Right atrium auricular region (tissue), 2 donors: ENCODE measurements around the gene TAPBPL. TPM values are rescaled to one million over a fixed set of nuclear protein-coding genes. Genes with fewer than 3 reads are reported as not detected.
"Not testable (repeated sequence)": the region's sequence is repeated elsewhere in the genome, so short reads cannot be mapped to it uniquely, and the experiment has no call there.

ENCODE experiments used
- DNase-seq: peaks from one replicate; pipeline ENCODE4 v3.0.0-alpha.2; 2019; ENCODE audit warnings: low spot score
- H3K27ac ChIP-seq, 2 donors: fragments of 200-600 bp; sonication (generic); 1 replicate in 1 of 2; 2 replicates in 1 of 2; pipeline ENCODE4 v1.5.1; 2016 to 2019
- H3K27me3 ChIP-seq, 2 donors: fragments of 200-600 bp; sonication (generic); one replicate each; pipeline versions ENCODE4 v1.5.1 to v1.6.0; 2017 to 2019
- H3K36me3 ChIP-seq: fragments of 200-600 bp; sonication (generic); one replicate; pipeline ENCODE4 v1.5.1; 2016
- H3K4me1 ChIP-seq, 2 donors: fragments of 200-600 bp; sonication (generic); one replicate each; pipeline versions ENCODE4 v1.5.1 to v1.6.0; 2017 to 2019
- H3K4me3 ChIP-seq, 2 donors: fragments of 200-600 bp; sonication (generic); 1 replicate in 1 of 2; 2 replicates in 1 of 2; pipeline ENCODE4 v1.5.1; 2017 to 2019; ENCODE audit warnings: mild to moderate bottlenecking in 1 of 2, moderate library complexity in 1 of 2
- H3K9me3 ChIP-seq, 2 donors: fragments of 200-600 bp; sonication (generic); one replicate each; pipeline ENCODE4 v1.5.1; 2019
- total RNA-seq, 2 donors: library from RNA; depleted of rRNA; stranded (reverse); fragments of >200 nt; gene quantifications; one replicate each; pipeline ENCODE4 v1.1.0, GENCODE V29; 2016
- TF ChIP-seq, protein P1 (sequence below), 2 donors: fragments of 200-600 bp; sonication (generic); IDR thresholded peaks; one replicate each; pipeline ENCODE4 v1.5.1; 2019; ENCODE audit warnings: antibody characterized with exemption in 2 of 2

The TAPBPL gene
- total RNA-seq, 2 donors from 2014 or later, result 14.5 to 16.9 TPM

DNA sequence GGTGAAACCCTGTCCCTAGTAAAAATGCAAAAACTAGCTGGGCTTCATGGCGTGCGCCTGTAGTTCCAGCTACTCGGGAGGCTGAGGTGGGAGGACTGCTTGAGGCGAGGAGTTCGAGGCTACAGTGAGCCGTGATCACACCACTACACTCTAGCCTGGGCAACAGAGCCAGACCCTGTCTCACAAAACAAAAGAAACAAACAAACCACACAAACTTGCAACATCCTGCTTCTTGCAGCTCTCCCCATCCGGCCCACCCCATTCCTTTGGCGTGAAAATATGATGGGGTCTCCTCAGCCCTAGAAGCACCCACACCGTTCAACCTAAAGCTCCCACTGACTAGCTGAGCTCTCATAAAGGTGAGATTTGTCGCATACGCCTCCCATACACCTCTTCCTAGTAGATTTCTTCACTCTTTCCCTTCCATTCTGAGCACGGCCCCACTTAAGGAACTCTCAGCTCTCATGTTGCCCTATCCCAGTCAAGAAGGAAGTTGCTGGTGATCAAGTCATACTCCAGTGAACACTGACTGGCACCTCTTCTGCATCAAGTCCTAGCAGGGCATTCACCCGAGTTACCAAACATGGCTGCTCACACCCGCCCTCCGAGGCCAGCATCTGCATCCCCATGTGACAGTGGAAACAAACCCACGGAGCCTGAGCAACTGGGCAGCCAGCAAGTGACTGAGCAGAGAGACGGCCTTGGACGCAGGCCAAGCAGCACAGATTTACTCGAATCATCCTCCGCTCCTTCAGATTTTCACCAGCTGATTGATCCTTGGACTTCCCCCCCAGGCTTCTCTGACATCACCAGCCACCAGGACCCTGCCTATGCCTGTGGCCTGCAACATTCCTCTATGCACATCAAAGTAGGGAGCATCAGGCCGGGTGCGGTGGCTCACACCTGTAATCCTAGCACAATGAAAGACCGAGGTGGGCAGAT, 26.0 kb upstream of the TAPBPL start:
- Histone ChIP-seq H3K9me3 (no peaks in the 10 kb centered on the region), H3K27me3 (no peaks in the 10 kb centered on the region), H3K27ac (no peak overlapping the region), H3K4me1 (peaks cover 0 to 18% of the 10 kb centered on the region in 2 donors), H3K36me3 (no peaks in the 10 kb centered on the region), H3K4me3 (no peak overlapping the region)
- TF ChIP-seq, protein P1, sequence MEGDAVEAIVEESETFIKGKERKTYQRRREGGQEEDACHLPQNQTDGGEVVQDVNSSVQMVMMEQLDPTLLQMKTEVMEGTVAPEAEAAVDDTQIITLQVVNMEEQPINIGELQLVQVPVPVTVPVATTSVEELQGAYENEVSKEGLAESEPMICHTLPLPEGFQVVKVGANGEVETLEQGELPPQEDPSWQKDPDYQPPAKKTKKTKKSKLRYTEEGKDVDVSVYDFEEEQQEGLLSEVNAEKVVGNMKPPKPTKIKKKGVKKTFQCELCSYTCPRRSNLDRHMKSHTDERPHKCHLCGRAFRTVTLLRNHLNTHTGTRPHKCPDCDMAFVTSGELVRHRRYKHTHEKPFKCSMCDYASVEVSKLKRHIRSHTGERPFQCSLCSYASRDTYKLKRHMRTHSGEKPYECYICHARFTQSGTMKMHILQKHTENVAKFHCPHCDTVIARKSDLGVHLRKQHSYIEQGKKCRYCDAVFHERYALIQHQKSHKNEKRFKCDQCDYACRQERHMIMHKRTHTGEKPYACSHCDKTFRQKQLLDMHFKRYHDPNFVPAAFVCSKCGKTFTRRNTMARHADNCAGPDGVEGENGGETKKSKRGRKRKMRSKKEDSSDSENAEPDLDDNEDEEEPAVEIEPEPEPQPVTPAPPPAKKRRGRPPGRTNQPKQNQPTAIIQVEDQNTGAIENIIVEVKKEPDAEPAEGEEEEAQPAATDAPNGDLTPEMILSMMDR (IDR thresholded peaks at IDR 0.05), result no peak
- no peak for DNase-seq

DNA sequence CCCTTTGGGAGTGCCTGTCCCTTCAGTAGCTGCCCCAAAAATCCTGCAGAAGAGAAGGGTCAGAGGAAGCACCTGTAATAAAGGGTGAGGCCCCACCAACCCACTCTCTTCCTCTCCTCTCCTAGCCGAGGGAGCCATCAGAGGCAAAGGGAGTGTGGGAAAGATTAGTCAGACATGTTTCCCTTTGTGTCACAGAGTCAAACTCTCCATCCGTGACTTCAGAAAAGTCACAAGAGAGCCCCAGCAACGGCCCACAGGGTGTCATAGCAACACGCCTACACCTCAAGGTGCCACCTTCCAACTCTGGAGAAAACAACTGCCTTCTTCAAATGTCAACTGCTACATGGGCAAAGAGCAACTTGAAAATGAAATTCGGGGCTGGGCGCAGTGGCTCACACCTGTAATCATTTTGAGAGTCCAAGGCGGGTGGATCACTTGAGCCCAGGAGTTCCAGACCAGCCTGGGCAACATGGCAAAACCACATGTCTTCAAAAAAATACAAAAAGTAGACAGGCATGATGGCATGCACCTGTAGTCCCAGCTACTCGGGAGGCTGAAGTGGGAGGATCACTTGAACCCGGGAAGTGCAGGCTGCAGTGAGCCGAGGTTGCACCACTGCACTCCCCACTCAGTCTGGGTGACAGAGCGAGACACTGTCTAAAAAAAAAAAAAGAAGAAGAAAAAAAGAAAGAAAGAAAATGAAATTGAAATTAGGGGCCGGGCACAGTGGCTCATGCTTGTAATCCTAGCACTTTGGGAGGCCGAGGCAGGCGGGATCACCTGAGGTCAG, 24.8 kb upstream of the TAPBPL start:
- Histone ChIP-seq H3K27me3 (no peaks in the 10 kb centered on the region), H3K27ac (no peak overlapping the region), H3K4me1 (peaks cover 0 to 25% of the 10 kb centered on the region in 2 donors), H3K4me3 (no peak overlapping the region), H3K9me3 (no peaks in the 10 kb centered on the region), H3K36me3 (no peaks in the 10 kb centered on the region)
- TF ChIP-seq, protein P1 (IDR thresholded peaks at IDR 0.05), result no peak
- no peak for DNase-seq

DNA sequence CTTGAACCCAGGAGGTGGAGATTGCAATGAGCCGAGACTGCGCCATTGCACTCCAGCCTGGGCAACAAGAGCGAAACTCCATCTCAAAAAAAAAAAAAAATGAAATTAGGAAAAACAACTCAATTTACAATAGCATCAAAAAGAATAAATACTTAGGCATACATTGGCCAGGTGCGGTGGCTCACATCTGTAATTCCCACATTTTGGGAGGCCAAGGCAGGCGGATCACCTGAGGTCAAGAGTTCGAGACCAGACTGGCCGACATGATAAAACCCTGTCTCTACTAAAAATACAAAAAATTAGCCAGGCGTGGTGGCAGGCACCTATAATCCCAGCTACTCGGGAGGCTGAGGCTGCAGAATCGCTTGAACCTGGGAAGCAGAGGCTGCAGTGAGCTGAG, 24.0 kb upstream of the TAPBPL start:
- H3K27ac ChIP-seq, H3K27me3 ChIP-seq, H3K9me3 ChIP-seq, H3K36me3 ChIP-seq, H3K4me3 ChIP-seq, DNase-seq: not testable (repeated sequence)
- H3K4me1 ChIP-seq, result peaks cover 0 to 25% of the 10 kb centered on the region in 2 donors

DNA sequence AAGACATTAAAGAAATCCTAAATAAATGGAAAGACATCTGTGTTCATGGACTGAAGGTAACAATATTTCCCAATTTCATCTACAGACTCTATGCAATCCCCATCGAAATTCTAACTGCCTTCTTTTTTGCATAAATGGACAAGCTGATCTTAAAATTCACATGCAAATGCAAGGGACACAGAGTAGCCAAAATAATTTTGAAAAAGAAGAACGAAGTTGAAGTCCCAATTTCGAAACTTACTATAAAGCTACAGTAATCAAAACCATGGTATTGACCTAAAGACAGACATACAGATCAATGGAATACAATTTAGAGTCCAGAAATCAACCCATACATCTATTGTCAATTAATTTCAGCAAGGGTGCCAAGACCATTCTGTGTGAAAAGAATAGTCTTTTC, 23.5 kb upstream of the TAPBPL start:
- Histone ChIP-seq H3K4me3 (no peak overlapping the region), H3K36me3 (no peaks in the 10 kb centered on the region), H3K4me1 (peaks cover 0 to 25% of the 10 kb centered on the region in 2 donors), H3K9me3 (no peaks in the 10 kb centered on the region), H3K27me3 (no peaks in the 10 kb centered on the region), H3K27ac (no peak overlapping the region)
- no peak for DNase-seq
- TF ChIP-seq, protein P1 (IDR thresholded peaks at IDR 0.05), result no peak

DNA sequence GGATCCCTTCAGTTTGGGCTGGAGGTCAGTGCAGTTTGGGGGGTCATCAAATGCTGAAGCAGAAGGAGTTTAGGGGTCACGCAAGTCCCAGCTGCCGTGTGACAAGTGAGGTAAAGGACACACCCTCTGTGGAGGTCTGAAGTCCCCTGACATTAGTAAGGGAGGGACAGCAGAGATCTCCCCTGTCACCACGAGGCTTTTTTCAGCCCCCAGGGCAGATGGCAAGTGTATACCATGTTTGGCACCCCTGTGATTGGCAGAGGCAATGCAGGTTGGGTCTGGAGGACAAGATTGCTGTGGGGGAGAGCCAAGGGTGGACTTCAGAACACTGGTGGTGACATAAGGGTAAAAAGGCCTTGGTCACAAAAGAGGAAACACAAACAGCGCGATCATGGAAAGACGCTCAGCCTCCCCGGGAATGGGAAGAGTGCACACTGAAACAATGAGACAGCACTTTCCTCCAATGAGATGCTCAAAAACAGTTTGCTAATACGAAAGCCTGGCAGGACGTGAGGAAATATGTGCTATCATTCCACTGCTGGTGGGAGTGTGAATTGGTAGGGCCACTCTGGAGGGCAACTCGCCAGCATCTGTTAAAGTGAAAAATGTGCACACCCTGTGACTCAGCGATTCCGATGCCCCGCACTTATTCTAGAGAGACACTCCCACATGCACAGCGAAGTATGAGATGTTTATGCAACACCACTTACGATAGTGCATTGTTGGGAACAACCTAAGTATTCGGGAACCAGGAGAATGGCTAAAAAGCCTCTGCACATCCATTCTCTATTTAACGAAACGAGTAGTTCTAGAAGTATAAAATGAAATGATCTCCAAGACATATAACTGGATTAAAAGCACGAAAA, 21.5 kb upstream of the TAPBPL start:
- H3K4me1 ChIP-seq, result peaks cover 0 to 17% of the 10 kb centered on the region in 2 donors
- TF ChIP-seq, protein P1 (IDR thresholded peaks at IDR 0.05), result no peak

More for the DNA sequence above, 21.5 kb upstream of the TAPBPL start:
- Histone ChIP-seq H3K36me3 (no peaks in the 10 kb centered on the region), H3K9me3 (no peaks in the 10 kb centered on the region), H3K27ac (peak overlapping the region; percentile 78 to 84), H3K27me3 (no peaks in the 10 kb centered on the region), H3K4me3 (peak overlapping the region in 1 of 2 donors; percentile 25)
- DNase-seq, result peak; percentile 99
